ENCODE measurements around the gene SWT1.
"Not testable (repeated sequence)": the region's sequence is repeated elsewhere in the genome, so short reads cannot be mapped to it uniquely, and the experiment has no call there.

GRCh38 chr1:185209357-185209756, 52.4 kb downstream of the SWT1 start:
- TF ChIP-seq EZH2 (IDR thresholded peaks at IDR 0.05; ENCODE audit: borderline replicate concordance, low read length); CTCF (IDR thresholded peaks at IDR 0.05; ENCODE audit: low read length): not testable (repeated sequence)
